Measurements from ENCODE around the gene WDR93.
"Not testable (repeated sequence)": the region's sequence is repeated elsewhere in the genome, so short reads cannot be mapped to it uniquely, and the experiment has no call there.

Gene WDR93

DNA sequence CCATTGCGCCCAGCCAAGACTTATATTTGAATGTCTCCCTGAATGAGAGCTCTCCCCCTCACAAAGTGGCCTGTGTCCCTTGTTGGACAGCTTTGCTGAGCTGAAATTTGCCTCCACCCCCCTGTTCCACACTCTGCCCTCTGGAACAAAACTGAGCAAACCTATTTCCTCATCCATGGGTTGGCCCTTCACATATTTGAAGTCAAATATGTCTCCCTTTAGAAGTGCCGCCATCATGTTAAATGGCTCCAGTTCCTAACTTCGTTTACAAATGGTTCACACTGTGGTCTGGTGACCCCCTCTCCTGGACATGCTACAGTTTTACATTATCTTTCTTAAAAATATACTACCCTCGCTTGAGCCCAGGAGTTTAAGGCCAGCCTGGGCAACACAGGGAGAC is 16.1 kb upstream of the WDR93 start:
- Histone ChIP-seq H3K27me3 (ENCODE audit: control insufficient read depth, insufficient read depth, low read length) (peaks cover 5% of the 10 kb centered on the region), H3K9ac (ENCODE audit: low read depth, low read length) (no peak overlapping the region), H3K4me3 (ENCODE audit: low read depth, low read length) (no peak overlapping the region), H3K9me3 (ENCODE audit: control insufficient read depth, insufficient read depth, low read length) (no peaks in the 10 kb centered on the region), H3K4me1 (ENCODE audit: control insufficient read depth, insufficient read depth, low read length) (no peaks in the 10 kb centered on the region), H3K36me3 (ENCODE audit: control insufficient read depth, insufficient read depth, low read length) (no peaks in the 10 kb centered on the region)

DNA sequence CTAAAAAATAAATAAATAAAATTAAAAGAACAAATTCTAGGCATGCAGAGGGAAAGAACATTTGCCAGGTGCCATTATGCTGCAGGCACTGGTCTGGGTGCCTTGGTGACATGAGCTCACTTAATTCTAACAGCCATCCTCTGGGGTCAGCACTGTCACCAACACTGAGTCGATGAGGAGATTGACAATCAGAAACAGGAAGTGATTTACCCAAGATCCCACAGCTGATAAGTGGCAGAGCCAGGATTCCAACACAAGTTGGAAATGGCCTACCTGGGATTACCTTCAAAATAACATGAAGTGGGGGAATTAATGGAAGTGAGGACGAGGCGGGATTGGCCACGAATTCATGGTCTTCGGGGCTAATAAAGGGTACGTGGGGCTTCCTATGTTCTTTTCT is 15.0 kb upstream of the WDR93 start:
- Histone ChIP-seq H3K27me3 (ENCODE audit: control insufficient read depth, insufficient read depth, low read length) (peaks cover 5% of the 10 kb centered on the region), H3K36me3 (ENCODE audit: control insufficient read depth, insufficient read depth, low read length) (no peaks in the 10 kb centered on the region), H3K9ac (ENCODE audit: low read depth, low read length) (no peak overlapping the region), H3K9me3 (ENCODE audit: control insufficient read depth, insufficient read depth, low read length) (no peaks in the 10 kb centered on the region), H3K4me3 (ENCODE audit: low read depth, low read length) (no peak overlapping the region), H3K4me1 (ENCODE audit: control insufficient read depth, insufficient read depth, low read length) (no peaks in the 10 kb centered on the region)

DNA sequence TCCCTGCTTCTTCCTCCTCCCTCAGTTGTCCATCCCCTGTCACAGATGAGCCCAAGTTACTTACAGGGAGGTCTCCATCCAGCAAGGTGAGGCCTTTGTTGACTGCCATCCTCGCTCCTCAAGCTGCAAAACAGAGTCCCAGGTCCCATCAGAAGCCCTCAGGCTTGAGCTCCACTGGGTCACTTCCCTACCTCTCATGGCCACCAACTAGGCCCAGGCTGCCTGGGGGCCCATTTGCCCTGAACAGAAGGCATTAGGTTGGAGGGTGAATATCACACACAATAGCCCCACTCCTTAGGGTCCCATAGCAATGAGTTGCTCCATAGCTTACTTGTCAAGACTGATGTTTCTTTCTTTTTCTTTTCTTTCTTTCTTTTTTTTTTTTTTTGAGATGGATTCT is 13.2 kb upstream of the WDR93 start:
- Histone ChIP-seq H3K4me1 (ENCODE audit: control insufficient read depth, insufficient read depth, low read length) (no peaks in the 10 kb centered on the region), H3K36me3 (ENCODE audit: control insufficient read depth, insufficient read depth, low read length) (no peaks in the 10 kb centered on the region), H3K9me3 (ENCODE audit: control insufficient read depth, insufficient read depth, low read length) (no peaks in the 10 kb centered on the region), H3K27me3 (ENCODE audit: control insufficient read depth, insufficient read depth, low read length) (peaks cover 6% of the 10 kb centered on the region), H3K4me3 (ENCODE audit: low read depth, low read length) (no peak overlapping the region), H3K9ac (ENCODE audit: low read depth, low read length) (no peak overlapping the region)

DNA sequence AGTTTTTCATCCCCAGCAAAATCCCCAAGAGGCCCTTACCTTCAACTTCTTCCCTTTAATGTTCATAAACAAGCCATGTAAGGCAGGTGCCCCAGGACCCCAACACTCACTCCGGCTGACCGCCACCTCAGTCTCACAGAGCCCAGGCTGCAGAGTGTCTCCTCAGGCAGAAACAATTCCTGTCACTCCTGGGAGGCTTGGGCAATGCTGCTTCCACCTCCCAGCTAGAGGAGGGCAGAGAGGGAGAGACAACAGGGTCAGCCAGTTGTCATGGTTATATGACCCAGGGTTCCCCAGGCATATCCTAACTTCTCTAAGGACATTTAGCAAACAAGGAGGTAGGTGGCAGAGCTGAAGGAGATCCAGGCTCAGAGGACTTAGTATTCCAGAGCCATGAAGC is 11.4 kb upstream of the WDR93 start, which contains the start of gene PLIN1:
Gene PLIN1 (minus strand): TSS at position 156 of the 400 bp plus-strand sequence. CDS start 1,878 bp downstream, outside the sequence.
- Histone ChIP-seq H3K4me1 (ENCODE audit: control insufficient read depth, insufficient read depth, low read length) (no peaks in the 10 kb centered on the region), H3K4me3 (ENCODE audit: low read depth, low read length) (no peak within 1 kb of the TSS), H3K9me3 (ENCODE audit: control insufficient read depth, insufficient read depth, low read length) (no peaks in the 10 kb centered on the region), H3K27me3 (ENCODE audit: control insufficient read depth, insufficient read depth, low read length) (peaks cover 2% of the 10 kb centered on the region), H3K9ac (ENCODE audit: low read depth, low read length) (no peak within 1 kb of the TSS), H3K36me3 (ENCODE audit: control insufficient read depth, insufficient read depth, low read length) (no peaks in the 10 kb centered on the region)

DNA sequence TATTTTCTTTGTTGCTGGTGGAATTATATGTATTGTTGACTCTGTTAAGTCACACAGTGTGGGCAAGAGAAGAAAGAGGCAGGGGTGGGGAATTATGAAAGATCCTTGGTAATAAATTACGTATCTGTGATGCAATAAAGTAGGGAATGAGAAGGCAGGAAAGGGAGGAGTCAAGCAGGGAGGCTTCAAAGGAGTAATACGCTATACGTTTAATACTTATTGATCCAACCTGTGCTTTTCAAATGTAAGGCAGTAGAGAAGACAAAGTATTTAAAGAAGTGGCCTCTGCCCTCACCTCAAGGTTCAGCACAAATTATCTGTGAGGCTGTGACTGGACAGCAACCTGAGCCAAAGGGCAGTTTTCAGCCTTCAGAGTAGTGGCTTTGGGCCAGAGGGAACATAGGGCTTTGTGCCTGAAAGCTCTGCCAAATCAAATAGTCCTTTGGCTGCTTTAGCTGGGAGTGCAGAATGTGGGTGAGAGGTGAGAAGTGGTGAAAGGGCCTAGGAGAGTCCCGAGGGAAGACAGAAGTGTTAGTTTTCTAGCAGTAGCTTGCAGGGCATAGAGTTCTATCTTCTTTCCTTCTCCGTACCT is 10.2 kb upstream of the WDR93 start:
- Histone ChIP-seq H3K4me3 (ENCODE audit: low read depth, low read length) (no peak overlapping the region), H3K27me3 (ENCODE audit: control insufficient read depth, insufficient read depth, low read length) (peaks cover 2% of the 10 kb centered on the region), H3K9me3 (ENCODE audit: control insufficient read depth, insufficient read depth, low read length) (no peaks in the 10 kb centered on the region), H3K4me1 (ENCODE audit: control insufficient read depth, insufficient read depth, low read length) (no peaks in the 10 kb centered on the region), H3K9ac (ENCODE audit: low read depth, low read length) (no peak overlapping the region), H3K36me3 (ENCODE audit: control insufficient read depth, insufficient read depth, low read length) (no peaks in the 10 kb centered on the region)

DNA sequence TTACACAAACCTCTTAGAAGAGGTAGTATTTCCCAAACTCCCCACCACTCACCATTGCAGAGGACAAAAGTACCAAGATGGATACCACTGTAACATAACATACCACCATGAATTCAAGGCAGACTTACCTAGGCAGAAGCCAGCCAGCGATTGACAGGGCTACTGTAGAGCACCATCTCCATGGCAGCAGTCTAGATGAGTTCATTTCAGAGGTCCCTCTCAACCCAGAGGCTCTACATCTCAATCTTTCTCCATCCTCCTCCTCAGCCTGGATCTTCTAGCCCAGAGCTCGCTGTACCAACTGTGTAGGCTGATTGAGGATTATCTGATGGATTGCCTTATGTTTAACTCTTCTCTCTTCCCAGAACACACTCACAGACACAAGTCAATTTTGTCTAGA is 9.5 kb upstream of the WDR93 start:
- H3K4me1 ChIP-seq (ENCODE audit: control insufficient read depth, insufficient read depth, low read length): no peaks in the 10 kb centered on the region
- peaks cover 2% of the 10 kb centered on the region for H3K27me3 ChIP-seq (ENCODE audit: control insufficient read depth, insufficient read depth, low read length)
- H3K9ac ChIP-seq (ENCODE audit: low read depth, low read length): no peak overlapping the region
- no peaks in the 10 kb centered on the region for H3K36me3 ChIP-seq (ENCODE audit: control insufficient read depth, insufficient read depth, low read length)
- no peak overlapping the region for H3K4me3 ChIP-seq (ENCODE audit: low read depth, low read length)
- H3K9me3 ChIP-seq (ENCODE audit: control insufficient read depth, insufficient read depth, low read length): no peaks in the 10 kb centered on the region

DNA sequence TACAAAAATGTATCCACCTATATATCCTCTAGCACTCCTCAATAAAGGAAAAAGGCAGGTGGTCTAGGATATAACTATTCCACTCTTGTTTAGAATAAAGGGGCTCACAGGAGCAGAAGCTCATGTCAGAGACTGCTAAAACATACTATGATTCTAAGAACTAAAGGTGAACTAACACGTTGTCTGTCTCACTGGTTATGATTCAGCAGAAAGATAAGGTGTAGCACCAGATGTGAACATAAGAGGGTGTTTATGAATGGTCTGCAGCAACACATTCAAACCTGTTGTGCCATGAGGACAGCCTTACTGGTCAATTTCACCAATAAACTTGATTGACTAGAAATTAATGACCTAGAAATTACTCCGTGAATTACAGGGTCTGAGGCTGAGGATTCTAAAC is 4.6 kb upstream of the WDR93 start:
- Histone ChIP-seq H3K4me1 (ENCODE audit: control insufficient read depth, insufficient read depth, low read length) (no peaks in the 10 kb centered on the region), H3K4me3 (ENCODE audit: low read depth, low read length) (no peak overlapping the region), H3K27me3 (ENCODE audit: control insufficient read depth, insufficient read depth, low read length) (peaks cover 1% of the 10 kb centered on the region), H3K9me3 (ENCODE audit: control insufficient read depth, insufficient read depth, low read length) (no peaks in the 10 kb centered on the region), H3K9ac (ENCODE audit: low read depth, low read length) (no peak overlapping the region), H3K36me3 (ENCODE audit: control insufficient read depth, insufficient read depth, low read length) (no peaks in the 10 kb centered on the region)

DNA sequence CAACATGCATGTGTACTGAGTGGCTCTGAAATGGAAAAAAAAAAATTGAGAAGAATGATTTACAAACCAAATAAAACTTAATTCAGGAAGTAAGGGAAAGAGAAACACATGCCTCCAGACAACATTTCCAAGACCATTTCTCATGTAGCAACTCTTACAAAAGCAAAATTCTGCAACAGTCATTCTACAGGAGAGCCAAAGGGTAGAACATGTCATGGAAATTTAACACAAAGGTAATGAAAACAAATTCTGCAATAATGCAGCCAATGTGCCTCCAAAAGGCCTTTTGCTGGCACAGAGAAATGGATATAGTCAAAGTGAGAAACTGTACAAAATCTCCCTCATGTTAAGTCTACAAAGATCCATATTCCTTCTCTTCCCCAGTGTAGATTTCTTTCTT is 4.1 kb upstream of the WDR93 start:
- no peaks in the 10 kb centered on the region for H3K36me3 ChIP-seq (ENCODE audit: control insufficient read depth, insufficient read depth, low read length)
- H3K9ac ChIP-seq (ENCODE audit: low read depth, low read length): no peak overlapping the region
- no peaks in the 10 kb centered on the region for H3K9me3 ChIP-seq (ENCODE audit: control insufficient read depth, insufficient read depth, low read length)
- H3K27me3 ChIP-seq (ENCODE audit: control insufficient read depth, insufficient read depth, low read length): no peaks in the 10 kb centered on the region
- no peaks in the 10 kb centered on the region for H3K4me1 ChIP-seq (ENCODE audit: control insufficient read depth, insufficient read depth, low read length)
- H3K4me3 ChIP-seq (ENCODE audit: low read depth, low read length): no peak overlapping the region

DNA sequence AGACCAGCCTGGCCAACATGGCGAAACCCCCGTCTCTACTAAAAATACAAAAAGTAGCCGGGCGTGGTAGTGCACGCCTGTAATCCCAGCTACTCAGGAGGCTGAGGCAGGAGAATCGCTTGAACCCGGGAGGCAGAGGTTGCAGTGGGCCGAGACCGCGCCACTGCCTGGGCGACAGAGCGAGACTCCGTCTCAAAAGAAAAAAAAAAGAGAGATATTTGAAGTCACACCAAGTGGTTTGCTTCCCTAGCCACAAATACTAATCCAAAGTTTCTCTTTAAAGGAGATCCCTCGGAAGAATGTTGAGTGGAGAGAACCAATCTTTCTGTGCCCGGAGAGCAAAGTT is 708 bp upstream of the WDR93 start:
- Histone ChIP-seq H3K4me3 (ENCODE audit: low read depth, low read length) (peak overlapping the region; percentile 89), H3K9ac (ENCODE audit: low read depth, low read length) (peak overlapping the region; percentile 71)
- not testable (repeated sequence) for H3K36me3 ChIP-seq (ENCODE audit: control insufficient read depth, insufficient read depth, low read length); H3K9me3 ChIP-seq (ENCODE audit: control insufficient read depth, insufficient read depth, low read length); H3K27me3 ChIP-seq (ENCODE audit: control insufficient read depth, insufficient read depth, low read length); H3K4me1 ChIP-seq (ENCODE audit: control insufficient read depth, insufficient read depth, low read length)

DNA sequence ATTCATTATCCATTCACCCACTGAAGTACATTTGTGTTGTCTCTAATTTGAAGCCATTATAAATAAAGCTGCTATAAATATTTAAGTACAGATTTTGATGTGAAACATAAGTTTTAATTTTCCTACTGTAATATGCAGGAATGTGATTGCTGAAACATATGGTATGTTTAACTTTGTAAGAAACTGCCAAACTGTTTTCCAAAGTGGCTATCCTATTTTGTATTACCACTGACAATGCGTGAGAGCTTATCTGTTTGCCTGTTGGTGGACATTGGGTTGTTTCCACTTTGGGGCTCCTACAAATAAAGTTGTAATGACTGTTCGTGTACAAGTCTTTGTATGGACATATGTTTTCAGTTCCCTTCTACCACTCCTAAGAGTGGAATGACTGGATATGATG is 2.5 kb downstream of the WDR93 start:
- no peak overlapping the region for H3K9ac ChIP-seq (ENCODE audit: low read depth, low read length)
- H3K4me3 ChIP-seq (ENCODE audit: low read depth, low read length): no peak overlapping the region
- H3K4me1 ChIP-seq (ENCODE audit: control insufficient read depth, insufficient read depth, low read length): no peaks in the 10 kb centered on the region
- no peaks in the 10 kb centered on the region for H3K36me3 ChIP-seq (ENCODE audit: control insufficient read depth, insufficient read depth, low read length)
- H3K9me3 ChIP-seq (ENCODE audit: control insufficient read depth, insufficient read depth, low read length): no peaks in the 10 kb centered on the region
- no peaks in the 10 kb centered on the region for H3K27me3 ChIP-seq (ENCODE audit: control insufficient read depth, insufficient read depth, low read length)

DNA sequence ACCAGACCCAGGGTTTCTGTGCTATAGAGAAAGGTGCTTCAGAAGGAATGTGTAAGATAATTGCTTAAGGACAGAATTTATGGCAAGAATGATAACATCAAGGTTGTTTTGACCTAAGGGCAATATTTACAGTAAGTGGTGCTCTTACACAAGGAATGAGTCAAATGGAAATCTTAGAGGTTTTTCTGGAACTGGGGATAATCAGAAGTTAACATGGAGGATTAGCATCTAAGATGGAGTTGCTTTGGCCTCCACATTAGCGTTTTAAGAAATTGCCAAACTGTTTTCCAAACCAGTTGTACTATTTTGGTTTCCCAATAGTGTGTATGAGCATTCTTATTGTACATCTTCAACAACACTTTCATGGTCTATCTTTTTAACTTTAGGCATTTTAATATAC is 3.1 kb downstream of the WDR93 start:
- Histone ChIP-seq H3K36me3 (ENCODE audit: control insufficient read depth, insufficient read depth, low read length) (no peaks in the 10 kb centered on the region), H3K4me1 (ENCODE audit: control insufficient read depth, insufficient read depth, low read length) (no peaks in the 10 kb centered on the region), H3K27me3 (ENCODE audit: control insufficient read depth, insufficient read depth, low read length) (no peaks in the 10 kb centered on the region), H3K9ac (ENCODE audit: low read depth, low read length) (no peak overlapping the region), H3K9me3 (ENCODE audit: control insufficient read depth, insufficient read depth, low read length) (no peaks in the 10 kb centered on the region), H3K4me3 (ENCODE audit: low read depth, low read length) (no peak overlapping the region)

DNA sequence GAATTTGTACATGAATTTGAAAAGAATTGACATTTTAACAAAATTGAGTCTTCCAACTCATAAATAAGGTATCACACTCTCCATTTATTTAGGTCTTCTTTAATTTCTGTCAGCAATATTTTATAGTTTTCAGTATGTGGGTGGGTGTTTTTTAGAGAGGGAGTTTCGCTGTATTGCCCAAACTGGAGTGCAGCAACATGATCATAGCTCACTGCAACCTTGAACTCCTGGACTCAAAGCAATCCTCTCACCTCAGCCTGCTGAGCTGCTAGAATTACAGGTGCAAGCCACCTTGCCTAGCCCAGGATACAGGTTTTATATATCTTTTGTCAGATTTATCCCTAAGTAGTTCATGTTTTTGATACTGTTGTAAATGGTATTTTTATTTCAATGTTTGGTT is 4.6 kb downstream of the WDR93 start:
- Histone ChIP-seq H3K9ac (ENCODE audit: low read depth, low read length) (no peak overlapping the region), H3K4me3 (ENCODE audit: low read depth, low read length) (no peak overlapping the region), H3K4me1 (ENCODE audit: control insufficient read depth, insufficient read depth, low read length) (no peaks in the 10 kb centered on the region), H3K36me3 (ENCODE audit: control insufficient read depth, insufficient read depth, low read length) (no peaks in the 10 kb centered on the region), H3K9me3 (ENCODE audit: control insufficient read depth, insufficient read depth, low read length) (no peaks in the 10 kb centered on the region), H3K27me3 (ENCODE audit: control insufficient read depth, insufficient read depth, low read length) (no peaks in the 10 kb centered on the region)

DNA sequence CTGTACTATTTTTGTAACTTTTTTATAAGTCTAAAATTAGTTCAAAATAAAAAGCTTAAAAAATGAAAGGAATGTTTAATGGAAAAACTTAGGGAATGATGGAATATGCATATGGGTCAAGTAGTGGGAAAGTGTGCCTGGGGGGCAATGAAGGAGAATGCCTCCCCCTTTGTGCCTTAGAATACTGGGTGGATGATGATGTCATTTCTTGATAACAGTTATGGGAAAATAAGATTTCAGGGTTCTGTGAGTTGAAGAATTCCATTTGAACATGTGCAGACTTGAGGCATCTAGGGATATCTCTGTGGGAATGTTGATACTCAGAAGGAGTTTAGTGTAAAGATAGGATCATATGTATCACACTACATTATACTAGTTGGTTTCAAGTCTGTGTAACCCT is 13.8 kb downstream of the WDR93 start:
- no peaks in the 10 kb centered on the region for H3K27me3 ChIP-seq (ENCODE audit: control insufficient read depth, insufficient read depth, low read length)
- no peak overlapping the region for H3K9ac ChIP-seq (ENCODE audit: low read depth, low read length)
- H3K9me3 ChIP-seq (ENCODE audit: control insufficient read depth, insufficient read depth, low read length): no peaks in the 10 kb centered on the region
- H3K36me3 ChIP-seq (ENCODE audit: control insufficient read depth, insufficient read depth, low read length): no peaks in the 10 kb centered on the region
- H3K4me3 ChIP-seq (ENCODE audit: low read depth, low read length): no peak overlapping the region
- H3K4me1 ChIP-seq (ENCODE audit: control insufficient read depth, insufficient read depth, low read length): no peaks in the 10 kb centered on the region
